HG02571 (cell line): ENCODE results near the gene SEZ6L2.

Experiments
- ATAC-seq: cut with Tn5 transposase; IDR thresholded peaks from one replicate; pipeline ENCODE4 v1.9.1; 2021; ENCODE audit warnings: mild to moderate bottlenecking, moderate library complexity; ENCODE audit not compliant: unreplicated experiment

The SEZ6L2 gene

GRCh38 chr16:29830774-29831173, 68.6 kb downstream of the SEZ6L2 start:
- ATAC-seq: no peak

GRCh38 chr16:29826342-29826695, 73.0 kb downstream of the SEZ6L2 start:
- ATAC-seq: no peak

GRCh38 chr16:29825145-29826044, 74.0 kb downstream of the SEZ6L2 start:
- no peak for ATAC-seq

- no peak for ATAC-seq
These were observed 74.7 kb downstream of the SEZ6L2 start for GRCh38 chr16:29824589-29825144.

- ATAC-seq: no peak
These were observed 77.7 kb downstream of the SEZ6L2 start for GRCh38 chr16:29821643-29822115.
